ENCODE measurements around the gene TFDP1.

- no peak for TF ChIP-seq CTCF (IDR thresholded peaks at IDR 0.05)
- no peak for TF ChIP-seq POLR2A (IDR thresholded peaks at IDR 0.05)
- peak; percentile 23 for TF ChIP-seq POLR2AphosphoS5 (IDR thresholded peaks at IDR 0.05)
Measured at GRCh38 chr13:113584205-113584869, at the start of gene TFDP1.
